Right lobe of liver (tissue), 4 donors: ENCODE measurements around the gene SNURF.
"Not testable (repeated sequence)": the region's sequence is repeated elsewhere in the genome, so short reads cannot be mapped to it uniquely, and the experiment has no call there.

Experiments used
- CTCF ChIP-seq, 4 donors: fragments of 200-600 bp in 3 of 4; fragments of 450-650 bp in 1 of 4; IDR thresholded peaks; one replicate each; pipeline versions ENCODE4 v1.5.1 to v1.8.0; 2016 to 2022; ENCODE audit warnings: antibody characterized with exemption in 4 of 4, mild to moderate bottlenecking in 2 of 4
- POLR2A ChIP-seq: fragments of 450-650 bp; IDR thresholded peaks from one replicate; pipeline ENCODE4 v1.6.1; 2017; ENCODE audit warnings: antibody characterized with exemption, mild to moderate bottlenecking
- donor health status: DM: no; HTN: no; CAD: no.
- donor health status: DM: no; HTN: no; CAD: no.
- donor health status: DM: no; HTN: yes; CAD: no.

- not testable (repeated sequence) for TF ChIP-seq CTCF (IDR thresholded peaks at IDR 0.05); POLR2A
Observed at GRCh38 chr15:24931874-24932732, 22.7 kb upstream of the SNURF start.
